Adipocyte (in vitro differentiated cells): ENCODE data around the gene SLC13A2.

ENCODE experiments used
- DNase-seq: peaks from one replicate; pipeline ENCODE4 v3.0.0-alpha.2; 2015; ENCODE audit warnings: low read depth
- H3K27me3 ChIP-seq: replicated peaks from 2 replicates; pipeline ENCODE4 v1.7.0; 2013; ENCODE audit warnings: mild to moderate bottlenecking, low read length, moderate library complexity; ENCODE audit not compliant: control insufficient read depth, insufficient read depth
- H3K36me3 ChIP-seq: 2 replicates; pipeline ENCODE4 v1.7.0; 2013; ENCODE audit warnings: low read length, mild to moderate bottlenecking, moderate library complexity; ENCODE audit not compliant: control insufficient read depth, insufficient read depth, severe bottlenecking
- H3K4me1 ChIP-seq: 2 replicates; pipeline ENCODE4 v1.7.0; 2013; ENCODE audit warnings: mild to moderate bottlenecking, low read length, moderate library complexity; ENCODE audit not compliant: control insufficient read depth, insufficient read depth
- H3K4me3 ChIP-seq: 2 replicates; pipeline ENCODE4 v1.7.0; 2013; ENCODE audit warnings: mild to moderate bottlenecking, low read length, moderate library complexity
- H3K9ac ChIP-seq: 2 replicates; pipeline ENCODE4 v1.7.0; 2013; ENCODE audit warnings: mild to moderate bottlenecking, low read length, moderate library complexity
- H3K9me3 ChIP-seq: 2 replicates; pipeline ENCODE4 v1.7.0; 2013; ENCODE audit warnings: mild to moderate bottlenecking, low read length, moderate library complexity; ENCODE audit not compliant: control insufficient read depth

SLC13A2 gene

DNA sequence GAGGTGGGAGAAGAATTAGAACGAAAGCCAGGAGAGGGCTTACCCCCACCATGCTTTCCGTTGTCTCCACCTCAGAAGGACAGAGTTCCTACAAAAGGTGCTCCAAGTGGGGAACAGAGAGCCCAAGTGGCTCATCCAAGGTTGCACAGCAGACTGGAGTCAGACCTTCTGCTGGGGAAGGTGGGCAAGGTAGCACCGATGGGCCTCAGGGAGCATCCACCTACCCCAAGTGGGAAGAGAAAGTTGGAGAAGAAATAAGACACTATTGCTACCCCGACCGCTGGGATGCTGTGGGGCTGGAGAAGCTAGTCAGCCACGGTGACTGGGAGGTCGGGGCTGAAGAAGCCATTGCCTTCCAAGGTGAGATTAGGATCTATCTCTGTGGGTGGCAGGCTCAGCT lies 57.5 kb downstream of the SLC13A2 start:
- Histone ChIP-seq H3K9me3 (no peaks in the 10 kb centered on the region), H3K27me3 (no peaks in the 10 kb centered on the region), H3K36me3 (no peaks in the 10 kb centered on the region), H3K4me3 (no peak overlapping the region), H3K4me1 (peaks cover 2% of the 10 kb centered on the region), H3K9ac (no peak overlapping the region)
- no peak for DNase-seq

DNA sequence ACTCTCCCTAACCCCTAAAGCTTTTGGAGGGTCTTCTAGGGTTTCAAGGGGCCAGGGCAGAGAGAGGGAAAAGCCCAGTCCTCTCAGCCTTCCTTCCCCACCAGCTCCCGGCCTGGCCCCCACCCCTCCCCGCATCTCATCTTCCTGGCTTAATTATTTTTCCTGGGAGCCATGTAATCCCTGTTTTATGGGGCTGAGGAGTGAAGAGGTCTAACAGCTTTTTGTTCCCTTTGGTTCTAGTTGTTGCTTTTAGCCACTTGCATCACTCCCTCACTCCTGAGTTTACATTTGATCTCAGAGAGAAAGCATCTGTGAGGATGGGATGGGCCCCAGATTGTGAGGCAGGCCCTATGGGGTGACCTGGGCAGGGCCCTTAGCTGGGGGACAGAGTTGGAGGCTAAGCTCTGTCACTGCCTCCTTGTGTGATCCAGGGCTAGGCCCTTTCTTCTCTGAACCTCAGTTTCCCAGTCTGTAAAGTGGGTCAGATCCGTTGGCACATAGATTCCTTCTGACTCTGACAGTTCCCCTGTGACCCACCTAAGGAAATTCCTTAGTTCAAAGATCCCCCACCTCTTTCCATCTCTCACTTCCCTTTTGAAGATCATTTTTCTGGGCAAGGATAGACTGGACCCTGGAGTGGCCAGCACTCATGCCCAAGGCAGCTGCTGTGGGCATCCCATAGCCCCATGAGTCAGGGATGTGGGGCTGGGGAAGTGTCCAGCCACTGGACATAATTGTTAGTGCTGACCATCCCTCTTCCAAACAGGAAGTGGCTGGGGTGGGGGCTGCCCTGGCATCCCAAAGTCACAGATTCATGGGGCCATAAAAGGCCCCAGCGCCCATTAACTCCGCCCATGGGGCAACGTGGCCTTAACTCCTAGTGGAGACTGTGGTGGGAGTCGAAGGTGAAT lies 58.9 kb downstream of the SLC13A2 start:
- no peak for DNase-seq
- H3K9ac ChIP-seq = no peak overlapping the region
- H3K4me1 ChIP-seq = peaks cover 2% of the 10 kb centered on the region
- H3K9me3 ChIP-seq = no peaks in the 10 kb centered on the region
- H3K27me3 ChIP-seq = no peaks in the 10 kb centered on the region
- no peak overlapping the region for H3K4me3 ChIP-seq
- H3K36me3 ChIP-seq = no peaks in the 10 kb centered on the region

- no peaks in the 10 kb centered on the region for H3K36me3 ChIP-seq
- no peak overlapping the region for H3K9ac ChIP-seq
- H3K4me1 ChIP-seq = no peaks in the 10 kb centered on the region
- H3K4me3 ChIP-seq = no peak overlapping the region
- peaks cover 6% of the 10 kb centered on the region for H3K27me3 ChIP-seq
- no peak for DNase-seq
- H3K9me3 ChIP-seq = no peaks in the 10 kb centered on the region
Measured at GRCh38 chr17:28533091-28533807, 59.8 kb downstream of the SLC13A2 start.

DNA sequence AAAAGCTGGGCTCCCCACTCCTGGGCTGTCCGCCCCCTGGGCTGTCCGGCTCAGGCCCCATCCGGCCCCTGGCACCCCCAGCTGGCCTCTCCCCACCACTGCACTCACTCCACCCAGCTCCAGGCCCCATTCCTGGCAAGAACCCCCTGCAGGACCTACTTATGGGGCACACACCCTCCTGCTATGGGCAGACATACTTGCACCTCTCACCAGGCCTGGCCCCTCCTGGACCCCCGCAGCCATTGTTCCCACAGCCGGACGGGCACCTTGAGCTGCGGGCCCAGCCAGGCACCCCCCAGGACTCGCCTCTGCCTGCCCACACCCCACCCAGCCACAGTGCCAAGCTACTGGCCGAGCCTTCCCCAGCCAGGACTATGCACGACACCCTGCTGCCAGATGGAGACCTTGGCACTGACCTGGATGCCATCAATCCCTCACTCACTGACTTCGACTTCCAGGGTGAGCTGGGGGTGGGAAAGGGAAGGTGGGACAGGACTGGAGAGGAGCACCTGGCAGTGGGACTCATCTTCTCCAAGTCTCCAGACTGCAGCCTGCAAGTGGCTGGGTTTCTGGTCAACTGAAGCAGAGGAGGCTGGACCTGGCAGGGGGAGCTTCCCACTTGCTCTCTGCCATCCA lies 61.4 kb downstream of the SLC13A2 start:
- Histone ChIP-seq H3K36me3 (no peaks in the 10 kb centered on the region), H3K27me3 (peaks cover 17% of the 10 kb centered on the region), H3K9me3 (no peaks in the 10 kb centered on the region), H3K9ac (no peak overlapping the region), H3K4me1 (no peaks in the 10 kb centered on the region), H3K4me3 (no peak overlapping the region)
- no peak for DNase-seq

DNA sequence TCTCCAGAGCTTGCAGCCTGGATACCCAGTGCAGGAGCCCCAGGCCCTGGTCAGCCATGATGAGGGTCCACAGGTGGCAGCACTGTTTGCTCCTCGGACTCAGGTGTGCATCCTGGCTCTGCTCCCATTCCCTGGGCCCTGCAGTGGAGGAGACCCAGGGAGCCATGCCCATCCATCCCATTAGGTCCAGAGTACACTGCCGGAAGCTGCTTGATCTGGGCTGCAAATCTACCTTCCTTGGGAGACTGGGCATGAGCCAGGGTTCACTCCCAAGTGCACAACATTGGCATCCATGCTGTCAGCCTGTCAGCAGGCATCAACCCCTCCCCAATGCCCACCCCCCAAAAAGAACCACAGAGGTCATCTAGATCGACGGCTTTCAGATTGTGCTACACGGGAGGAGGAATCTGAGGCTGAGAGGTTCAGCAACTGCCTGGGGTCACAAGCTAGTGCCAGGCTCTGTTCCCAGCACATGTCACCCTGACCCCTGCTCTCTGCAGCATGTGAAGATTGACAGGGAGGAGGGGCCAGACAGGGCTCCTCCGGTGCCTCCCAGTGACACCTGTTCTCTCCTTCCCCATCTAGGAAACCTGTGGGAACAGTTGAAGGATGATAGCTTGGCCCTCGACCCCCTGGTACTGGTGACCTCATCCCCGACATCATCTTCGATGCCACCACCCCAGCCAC lies 63.2 kb downstream of the SLC13A2 start:
- no peak for DNase-seq
- Histone ChIP-seq H3K36me3 (no peaks in the 10 kb centered on the region), H3K4me3 (no peak overlapping the region), H3K27me3 (peaks cover 17% of the 10 kb centered on the region), H3K9ac (no peak overlapping the region), H3K4me1 (no peaks in the 10 kb centered on the region), H3K9me3 (no peaks in the 10 kb centered on the region)

DNA sequence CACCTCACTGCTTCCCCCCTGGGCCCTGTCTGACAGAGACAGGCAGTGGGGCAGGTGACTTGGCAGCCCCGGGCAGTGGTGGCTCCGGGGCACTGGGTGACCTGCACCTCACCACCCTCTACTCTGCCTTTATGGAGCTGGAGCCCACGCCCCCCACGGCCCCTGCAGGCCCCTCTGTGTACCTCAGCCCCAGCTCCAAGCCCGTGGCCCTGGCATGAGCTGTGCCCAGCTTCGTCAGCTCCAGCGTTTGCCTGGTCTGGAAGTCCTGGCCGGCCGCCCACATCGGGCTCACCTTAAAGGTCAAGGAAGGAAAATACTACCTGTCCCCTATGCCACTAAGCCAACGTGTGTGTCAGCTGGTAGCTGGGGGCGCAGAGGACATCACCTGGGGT lies 63.8 kb downstream of the SLC13A2 start:
- no peak for DNase-seq
- Histone ChIP-seq H3K9me3 (no peaks in the 10 kb centered on the region), H3K27me3 (peaks cover 17% of the 10 kb centered on the region), H3K36me3 (no peaks in the 10 kb centered on the region), H3K4me3 (no peak overlapping the region), H3K9ac (no peak overlapping the region), H3K4me1 (no peaks in the 10 kb centered on the region)

GRCh38 chr17:28538296-28538895 lies 65.0 kb downstream of the SLC13A2 start:
- H3K9ac ChIP-seq = no peak overlapping the region
- H3K4me1 ChIP-seq = no peaks in the 10 kb centered on the region
- peaks cover 17% of the 10 kb centered on the region for H3K27me3 ChIP-seq
- no peaks in the 10 kb centered on the region for H3K36me3 ChIP-seq
- H3K9me3 ChIP-seq = no peaks in the 10 kb centered on the region
- DNase-seq = no peak
- no peak overlapping the region for H3K4me3 ChIP-seq

GRCh38 chr17:28540231-28540630 lies 66.8 kb downstream of the SLC13A2 start:
- Histone ChIP-seq H3K4me3 (no peak overlapping the region), H3K9ac (no peak overlapping the region), H3K9me3 (no peaks in the 10 kb centered on the region), H3K4me1 (no peaks in the 10 kb centered on the region), H3K36me3 (no peaks in the 10 kb centered on the region), H3K27me3 (peaks cover 17% of the 10 kb centered on the region)
- no peak for DNase-seq

DNA sequence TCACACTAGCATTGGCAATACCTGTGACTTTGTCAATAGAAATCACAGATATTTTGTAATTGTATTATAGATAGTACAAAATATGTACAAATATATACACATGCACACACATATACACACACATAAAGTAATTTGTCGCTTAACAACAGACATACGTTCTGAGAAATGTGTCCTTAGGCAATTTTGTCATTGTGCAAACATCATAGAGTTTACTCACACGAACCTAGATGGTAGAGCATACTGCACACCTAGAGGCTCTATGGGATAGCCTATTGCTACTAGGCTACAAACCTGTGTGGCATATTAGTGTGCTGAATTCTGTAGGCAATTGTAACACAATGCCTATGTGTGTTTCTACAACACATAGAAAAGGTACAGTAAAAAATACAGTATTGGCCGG lies 68.0 kb downstream of the SLC13A2 start:
- Histone ChIP-seq H3K9me3 (no peaks in the 10 kb centered on the region), H3K36me3 (no peaks in the 10 kb centered on the region), H3K9ac (no peak overlapping the region), H3K27me3 (peaks cover 17% of the 10 kb centered on the region), H3K4me1 (no peaks in the 10 kb centered on the region), H3K4me3 (no peak overlapping the region)
- no peak for DNase-seq

DNA sequence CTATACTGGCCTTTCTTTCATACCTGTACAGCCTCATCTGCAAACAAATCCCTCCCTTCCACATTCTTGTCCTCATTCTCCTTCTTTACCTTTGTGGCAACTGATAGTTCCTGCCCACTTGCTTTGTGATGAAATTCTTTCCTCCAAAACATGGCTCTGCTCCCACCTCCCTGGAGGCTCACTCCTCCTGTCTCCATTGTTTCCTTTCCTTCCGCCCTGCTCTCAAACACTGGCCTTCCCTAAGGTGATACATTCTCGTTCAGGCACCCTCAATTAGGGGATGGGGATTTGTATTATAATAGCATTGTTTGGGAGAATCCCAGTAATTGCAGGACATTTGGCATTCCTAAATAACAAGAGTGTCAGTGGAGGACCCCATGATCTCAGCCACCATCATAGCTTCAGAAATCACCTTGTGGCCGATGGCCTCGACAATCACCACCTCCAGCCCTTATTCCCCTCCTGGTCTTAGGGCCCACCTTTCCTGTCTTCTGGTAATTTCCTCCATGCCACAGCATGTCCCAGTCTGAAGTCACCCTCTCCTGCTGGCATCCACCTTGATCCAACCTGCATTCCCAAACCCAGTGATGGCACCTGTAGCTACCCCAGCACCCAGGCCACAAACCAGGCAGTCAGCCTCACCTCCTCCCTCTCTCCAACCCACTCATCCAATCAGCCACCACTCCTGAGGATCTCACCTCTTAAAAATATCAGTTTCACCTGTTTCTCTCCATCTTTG lies 71.1 kb downstream of the SLC13A2 start:
- H3K9me3 ChIP-seq = no peaks in the 10 kb centered on the region
- no peaks in the 10 kb centered on the region for H3K4me1 ChIP-seq
- no peak for DNase-seq

More for the DNA sequence above, 71.1 kb downstream of the SLC13A2 start:
- Histone ChIP-seq H3K4me3 (no peak overlapping the region), H3K9ac (no peak overlapping the region), H3K27me3 (no peaks in the 10 kb centered on the region), H3K36me3 (peaks cover 3% of the 10 kb centered on the region)
